Tongue (tissue), 2 donors: Measurements from ENCODE around the gene THYN1. TPM values are rescaled to one million over a fixed set of nuclear protein-coding genes. Genes with fewer than 3 reads are reported as not detected.
A peak's percentile ranks its signal among the peaks of the same experiment; 100 is the strongest.

Experiments
- DNase-seq: peaks from one replicate; pipeline ENCODE4 v3.0.0-alpha.2; 2015
- total RNA-seq: library from RNA; depleted of rRNA; stranded (reverse); fragments of >200 nt; gene quantifications from one replicate; pipeline ENCODE4 v1.2.3, GENCODE V29; 2014

Gene THYN1
- total RNA-seq, 1 donor from 2014 or later, result 34.9 TPM

- DNase-seq, result no peak
Observed at GRCh38 chr11:134223121-134223520, 30.0 kb downstream of the THYN1 start.

GRCh38 chr11:134216816-134217215 lies 36.3 kb downstream of the THYN1 start:
- DNase-seq, result no peak

- no peak for DNase-seq
Observed at GRCh38 chr11:134215836-134216235, 37.3 kb downstream of the THYN1 start.

GRCh38 chr11:134207538-134208239 lies 45.5 kb downstream of the THYN1 start:
- peak; percentile 15 for DNase-seq

- DNase-seq, result no peak
Observed at GRCh38 chr11:134206185-134206584, 47.0 kb downstream of the THYN1 start.

- no peak for DNase-seq
Observed at GRCh38 chr11:134205729-134206128, 47.4 kb downstream of the THYN1 start.

GRCh38 chr11:134202661-134203060 lies 50.5 kb downstream of the THYN1 start:
- no peak for DNase-seq

- DNase-seq, result no peak
Observed at GRCh38 chr11:134200688-134201087, 52.5 kb downstream of the THYN1 start.

GRCh38 chr11:134199531-134199930 lies 53.6 kb downstream of the THYN1 start:
- no peak for DNase-seq

Other genes with a start within 250 kb of the THYN1 start
- gene JAM3, start 184.3 kb downstream of the THYN1 start, total RNA-seq, result 113 TPM
- gene NCAPD3, start 29.4 kb downstream of the THYN1 start, total RNA-seq, result 18.1 TPM
- 35.3 TPM for gene VPS26B, start 28.7 kb downstream of the THYN1 start, total RNA-seq
- gene ACAD8, start 216 bp upstream of the THYN1 start, total RNA-seq, result 26.0 TPM
- not detected for gene GLB1L3, start 23.0 kb upstream of the THYN1 start, total RNA-seq
- gene GLB1L2, start 78.6 kb upstream of the THYN1 start, total RNA-seq, result 1.8 TPM
- 0.41 TPM for gene B3GAT1, start 158.9 kb upstream of the THYN1 start, total RNA-seq